ENCODE results near the gene PCSK1. TPM values are rescaled to one million over a fixed set of nuclear protein-coding genes. Genes with fewer than 3 reads are reported as not detected.

PCSK1 gene
- polyA plus RNA-seq, 3 donors: not detected

DNA sequence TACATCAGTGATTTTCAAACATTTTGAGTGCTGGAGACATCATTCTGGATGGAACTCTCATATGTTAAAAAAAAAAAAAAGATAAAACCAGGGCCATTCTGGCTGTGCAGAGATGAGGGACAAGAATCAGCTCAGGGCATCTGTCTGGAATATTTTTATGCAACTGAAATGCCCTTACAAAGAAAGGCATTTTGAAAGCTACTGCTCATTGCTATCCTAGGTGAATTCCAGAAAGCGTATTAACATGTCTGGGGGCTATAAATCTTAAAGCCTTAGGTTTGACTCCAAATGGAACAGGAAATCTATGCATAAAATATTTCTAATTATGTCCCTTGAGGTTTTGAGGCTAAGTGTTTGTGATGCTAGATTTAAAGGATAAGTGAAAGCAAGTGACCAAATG is 14.9 kb upstream of the PCSK1 start:
- Mint-ChIP-seq H3K36me3 (no peaks in the 10 kb centered on the region), H3K27ac (no peak overlapping the region), H3K9me3 (peaks cover 0 to 4% (median 0%) of the 10 kb centered on the region in 7 donors), H3K27me3 (ENCODE audit: low read depth in 3 of 3) (peaks cover 2 to 9% (median 3%) of the 10 kb centered on the region in 3 donors), H3K4me1 (no peaks in the 10 kb centered on the region), H3K4me3 (no peak overlapping the region)
- intact Hi-C loops (cut with micrococcal nuclease): no loop called here
- no peaks in the 10 kb centered on the region for H3K36me3 ChIP-seq (replicated peaks in 1 of 2; ENCODE audit: control insufficient read depth in 1 of 2, insufficient read depth in 2 of 2, low read length in 2 of 2)
- H3K79me2 ChIP-seq (ENCODE audit: insufficient read depth, low read length): no peaks in the 10 kb centered on the region
- H2AFZ ChIP-seq (ENCODE audit: insufficient read depth, low read depth, low read length, poor library complexity, severe bottlenecking): no peak overlapping the region
- no peak overlapping the region for H3K4me2 ChIP-seq (replicated peaks; ENCODE audit: extremely low read depth, low read length, poor library complexity, severe bottlenecking)
- H3K27ac ChIP-seq (ENCODE audit: low read depth in 1 of 2, low read length in 2 of 2): no peak overlapping the region
- DNase-seq: no peak
- H4K20me1 ChIP-seq (ENCODE audit: insufficient read depth, low read length): no peaks in the 10 kb centered on the region
- no peaks in the 10 kb centered on the region for H3K4me1 ChIP-seq (ENCODE audit: control insufficient read depth in 1 of 2, insufficient read depth in 2 of 2, low read length in 2 of 2)
- no CpG with 5 or more reads among the region's 1 CpG for WGBS (ENCODE audit: insufficient coverage)
- no peak overlapping the region for H3K9ac ChIP-seq (ENCODE audit: insufficient read depth, low read length, poor library complexity, severe bottlenecking)
- TF ChIP-seq, protein P1, sequence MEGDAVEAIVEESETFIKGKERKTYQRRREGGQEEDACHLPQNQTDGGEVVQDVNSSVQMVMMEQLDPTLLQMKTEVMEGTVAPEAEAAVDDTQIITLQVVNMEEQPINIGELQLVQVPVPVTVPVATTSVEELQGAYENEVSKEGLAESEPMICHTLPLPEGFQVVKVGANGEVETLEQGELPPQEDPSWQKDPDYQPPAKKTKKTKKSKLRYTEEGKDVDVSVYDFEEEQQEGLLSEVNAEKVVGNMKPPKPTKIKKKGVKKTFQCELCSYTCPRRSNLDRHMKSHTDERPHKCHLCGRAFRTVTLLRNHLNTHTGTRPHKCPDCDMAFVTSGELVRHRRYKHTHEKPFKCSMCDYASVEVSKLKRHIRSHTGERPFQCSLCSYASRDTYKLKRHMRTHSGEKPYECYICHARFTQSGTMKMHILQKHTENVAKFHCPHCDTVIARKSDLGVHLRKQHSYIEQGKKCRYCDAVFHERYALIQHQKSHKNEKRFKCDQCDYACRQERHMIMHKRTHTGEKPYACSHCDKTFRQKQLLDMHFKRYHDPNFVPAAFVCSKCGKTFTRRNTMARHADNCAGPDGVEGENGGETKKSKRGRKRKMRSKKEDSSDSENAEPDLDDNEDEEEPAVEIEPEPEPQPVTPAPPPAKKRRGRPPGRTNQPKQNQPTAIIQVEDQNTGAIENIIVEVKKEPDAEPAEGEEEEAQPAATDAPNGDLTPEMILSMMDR (IDR thresholded peaks at IDR 0.05): no peak
- peaks cover 3% of the 10 kb centered on the region in 2 donors for H3K27me3 ChIP-seq (ENCODE audit: control insufficient read depth in 2 of 2, insufficient read depth in 2 of 2, low read length in 2 of 2)
- H3K9me3 ChIP-seq (replicated peaks in 1 of 2; ENCODE audit: control insufficient read depth in 1 of 2, insufficient read depth in 1 of 2, low read length in 2 of 2): no peaks in the 10 kb centered on the region
- H3K4me3 ChIP-seq (replicated peaks in 1 of 3; ENCODE audit: low read depth in 2 of 3, low read length in 3 of 3): no peak overlapping the region

GRCh38 chr5:96440185-96440538 is 7.1 kb upstream of the PCSK1 start:
- H3K4me1 ChIP-seq (ENCODE audit: control insufficient read depth in 1 of 2, insufficient read depth in 2 of 2, low read length in 2 of 2): peaks cover 0 to 2% of the 10 kb centered on the region in 2 donors
- WGBS (ENCODE audit: insufficient coverage): 81% methylated on average over 2 of the region's 2 CpGs
- H3K27me3 ChIP-seq (ENCODE audit: control insufficient read depth in 2 of 2, insufficient read depth in 2 of 2, low read length in 2 of 2): peaks cover 5 to 16% of the 10 kb centered on the region in 2 donors
- intact Hi-C loops (cut with micrococcal nuclease): no loop called here
- no peaks in the 10 kb centered on the region for H3K9me3 Mint-ChIP-seq
- no peaks in the 10 kb centered on the region for H3K9me3 ChIP-seq (replicated peaks in 1 of 2; ENCODE audit: control insufficient read depth in 1 of 2, insufficient read depth in 1 of 2, low read length in 2 of 2)
- H3K79me2 ChIP-seq (ENCODE audit: insufficient read depth, low read length): no peaks in the 10 kb centered on the region
- peak overlapping the region in 1 of 3 experiments; percentile 37 for H3K4me3 ChIP-seq (replicated peaks in 1 of 3; ENCODE audit: low read depth in 2 of 3, low read length in 3 of 3)
- peak overlapping the region; percentile 24 for H3K4me2 ChIP-seq (replicated peaks; ENCODE audit: extremely low read depth, low read length, poor library complexity, severe bottlenecking)
- peaks cover 12% of the 10 kb centered on the region for H3K4me1 Mint-ChIP-seq
- no peak for DNase-seq
- H3K9ac ChIP-seq (ENCODE audit: insufficient read depth, low read length, poor library complexity, severe bottlenecking): no peak overlapping the region
- H3K27ac Mint-ChIP-seq: no peak overlapping the region
- peak overlapping the region; percentile 20 to 73 for H3K4me3 Mint-ChIP-seq
- H3K27ac ChIP-seq (ENCODE audit: low read depth in 1 of 2, low read length in 2 of 2): no peak overlapping the region
- H4K20me1 ChIP-seq (ENCODE audit: insufficient read depth, low read length): no peaks in the 10 kb centered on the region
- H3K27me3 Mint-ChIP-seq (ENCODE audit: low read depth in 3 of 3): peaks cover 12 to 20% (median 18%) of the 10 kb centered on the region in 3 donors
- no peaks in the 10 kb centered on the region for H3K36me3 Mint-ChIP-seq
- H2AFZ ChIP-seq (ENCODE audit: insufficient read depth, low read depth, low read length, poor library complexity, severe bottlenecking): no peak overlapping the region
- TF ChIP-seq, protein P1 (IDR thresholded peaks at IDR 0.05): no peak
- H3K36me3 ChIP-seq (replicated peaks in 1 of 2; ENCODE audit: control insufficient read depth in 1 of 2, insufficient read depth in 2 of 2, low read length in 2 of 2): no peaks in the 10 kb centered on the region

Data from CD14-positive monocyte (primary cell).